Panc1 (cell line): ENCODE results near the gene EMX1. TPM values are rescaled to one million over a fixed set of nuclear protein-coding genes. Genes with fewer than 3 reads are reported as not detected.

Experiments
- ATAC-seq: fragments of 200-7000 bp; cut with Tn5 transposase; 2 replicates; pipeline ENCODE4 v1.9.1; 2020; ENCODE audit warnings: mild to moderate bottlenecking, moderate library complexity
- BruUV-seq: library from RNA; stranded (reverse); fragments of 400-500 nt; replicated peaks from 2 replicates; lab custom pipeline; 2021; lab: Mats Ljungman, UMichigan
- CTCF ChIA-PET: fragments of 300-600 bp; sonication (Branson Sonifier 250); formaldehyde crosslinking; loops from one replicate; lab custom pipeline; 2022; ENCODE audit warnings: antibody characterized with exemption; lab: Charles Lee
- POLR2A ChIA-PET: fragments of 300-600 bp; sonication (Branson Sonifier 250); formaldehyde crosslinking; loops from one replicate; lab custom pipeline; 2022; ENCODE audit warnings: antibody characterized with exemption; lab: Charles Lee
- DNase-seq: peaks from one replicate; pipeline ENCODE4 v3.0.0-alpha.2; 2010; ENCODE audit warnings: low read depth, low spot score
- H3K27ac ChIP-seq: 2 replicates; pipeline ENCODE4 v1.5.1; 2011; ENCODE audit warnings: mild to moderate bottlenecking, low read length, inconsistent platforms
- H3K27me3 ChIP-seq: fragments of 200-500 bp; sonication (Bioruptor generic); 2 replicates; pipeline ENCODE4 v1.6.0; 2014; ENCODE audit warnings: low read length, inconsistent platforms; ENCODE audit not compliant: control insufficient read depth, insufficient read depth
- H3K36me3 ChIP-seq: fragments of 200-500 bp; sonication (Bioruptor generic); 2 replicates; pipeline ENCODE4 v1.5.1; 2014; ENCODE audit warnings: inconsistent platforms, mild to moderate bottlenecking, low read length, moderate library complexity; ENCODE audit not compliant: control insufficient read depth, insufficient read depth
- H3K4me1 ChIP-seq: 2 replicates; pipeline ENCODE4 v1.5.1; 2011; ENCODE audit warnings: inconsistent platforms, mild to moderate bottlenecking, low read length, moderate library complexity; ENCODE audit not compliant: control insufficient read depth, insufficient read depth
- H3K4me3 ChIP-seq, 2 experiments: 2 replicates each; pipeline ENCODE4 v1.5.1; 2011 to 2012; ENCODE audit warnings: low read depth in 2 of 2, low read length in 2 of 2, mild to moderate bottlenecking in 2 of 2, inconsistent platforms in 1 of 2, moderate library complexity in 1 of 2
- H3K9me3 ChIP-seq: fragments of 200-500 bp; sonication (Bioruptor generic); 2 replicates; pipeline ENCODE4 v1.5.1; 2014; ENCODE audit warnings: low read depth, mild to moderate bottlenecking, inconsistent platforms, low read length, moderate library complexity; ENCODE audit not compliant: control insufficient read depth, insufficient read depth
- CTCF ChIP-seq: fragments of 450-650 bp; IDR thresholded peaks from 2 replicates; pipeline ENCODE4 v1.5.1; 2017; ENCODE audit warnings: mild to moderate bottlenecking
- POLR2AphosphoS5 ChIP-seq: IDR thresholded peaks from 2 replicates; pipeline ENCODE4 v1.6.1; 2012; ENCODE audit warnings: mild to moderate bottlenecking, low read depth, low read length, moderate library complexity
- REST ChIP-seq, 2 experiments: IDR thresholded peaks; 2 replicates each; pipeline ENCODE4 v1.6.1; 2011 to 2012; ENCODE audit warnings: low read depth in 2 of 2, control low read depth in 1 of 2, low read length in 1 of 2, mild to moderate bottlenecking in 1 of 2, moderate library complexity in 1 of 2; ENCODE audit not compliant: insufficient read depth in 1 of 2
- SIN3A ChIP-seq: IDR thresholded peaks from 2 replicates; pipeline ENCODE4 v1.6.1; 2012; ENCODE audit warnings: low read depth, mild to moderate bottlenecking, low read length, moderate library complexity, borderline replicate concordance; ENCODE audit not compliant: insufficient read depth
- TCF7L2 ChIP-seq: IDR thresholded peaks from 2 replicates; pipeline ENCODE4 v1.6.1; 2011; ENCODE audit warnings: mild to moderate bottlenecking, low read depth, low read length, inconsistent platforms
- in situ Hi-C: cut with HindIII; loops from 2 replicates; pipeline ENCODE4 v1.10.0; 2016; ENCODE audit warnings: low sequenced_read_pairs, low pct_unique_long_range_greater_than_20kb
- intact Hi-C: fragments of 100-400 bp; cut with micrococcal nuclease; formaldehyde crosslinking; loops from one replicate; pipeline ENCODE4 v1.10.0; 2022; ENCODE audit not compliant: unreplicated experiment
- total RNA-seq: library from RNA; stranded (reverse); gene quantifications from one replicate; pipeline ENCODE4 v1.2.1, GENCODE V29; 2021; ENCODE audit not compliant: unreplicated experiment

Gene EMX1
- total RNA-seq, 1 experiment from 2014 or later, result 0.36 TPM

GRCh38 chr2:72942293-72942692 lies 25.0 kb downstream of the EMX1 start:
- ATAC-seq (no peak), DNase-seq (no peak)
- in situ Hi-C loops, result no loop called here
- CTCF ChIA-PET, result interaction anchor here (0.8 kb wide), 1 partner anchor 49 kb away, joined by 3 read pairs; no protein-coding TSS in a partner anchor
- Histone ChIP-seq H3K9me3 (no peaks in the 10 kb centered on the region), H3K4me3 (no peak overlapping the region), H3K27ac (no peak overlapping the region), H3K36me3 (no peaks in the 10 kb centered on the region), H3K4me1 (no peaks in the 10 kb centered on the region), H3K27me3 (no peaks in the 10 kb centered on the region)
- intact Hi-C loops, result no loop called here
- no TSS peak for BruUV-seq
- no peak for TF ChIP-seq POLR2AphosphoS5
- TF ChIP-seq TCF7L2, result no peak
- no peak for TF ChIP-seq REST (IDR thresholded peaks at IDR 0.05; ENCODE audit: insufficient read depth in 1 of 2, low read depth in 2 of 2, low read length in 1 of 2)
- no peak for TF ChIP-seq CTCF
- no peak for TF ChIP-seq SIN3A
- POLR2A ChIA-PET, result no interaction called here

GRCh38 chr2:72942881-72943418 lies 25.6 kb downstream of the EMX1 start:
- no peak for ATAC-seq
- ChIA-PET CTCF (no interaction called here), POLR2A (no interaction called here)
- in situ Hi-C loops (no loop called here), intact Hi-C loops (no loop called here)
- Histone ChIP-seq H3K36me3 (no peaks in the 10 kb centered on the region), H3K27me3 (no peaks in the 10 kb centered on the region), H3K4me1 (no peaks in the 10 kb centered on the region), H3K4me3 (no peak overlapping the region), H3K9me3 (no peaks in the 10 kb centered on the region), H3K27ac (no peak overlapping the region)
- no TSS peak for BruUV-seq
- DNase-seq, result no peak
- no peak for TF ChIP-seq CTCF
- TF ChIP-seq SIN3A, result no peak
- no peak for TF ChIP-seq REST (IDR thresholded peaks at IDR 0.05; ENCODE audit: insufficient read depth in 1 of 2, low read depth in 2 of 2, low read length in 1 of 2)
- TF ChIP-seq TCF7L2, result no peak
- no peak for TF ChIP-seq POLR2AphosphoS5
